Measurements from ENCODE around the gene USP54. TPM values are rescaled to one million over a fixed set of nuclear protein-coding genes. Genes with fewer than 3 reads are reported as not detected.

USP54 gene
- total and polyA plus RNA-seq, 2 of the 13 experiments (the other 11 are each of a cell fraction or from before 2014, with no cell fraction given) = 18.1 to 25.0 TPM

- ChIA-PET POLR2A (no interaction called here), CTCF (ENCODE audit: low intra/inter-chr PET ratio, low total read pairs) (no interaction called here)
- Histone ChIP-seq H4K20me1 (ENCODE audit: insufficient read depth, low read length) (no peaks in the 10 kb centered on the region), H3K27me3 (ENCODE audit: control insufficient read depth in 1 of 2, insufficient read depth in 2 of 2, low read length in 2 of 2) (no peaks in the 10 kb centered on the region), H3K79me2 (ENCODE audit: insufficient read depth, low read length) (no peaks in the 10 kb centered on the region), H3K4me3 (replicated peaks in 1 of 3; ENCODE audit: insufficient read depth in 1 of 3, low read depth in 2 of 3, low read length in 3 of 3) (no peak overlapping the region), H3K36me3 (replicated peaks in 1 of 2; ENCODE audit: control insufficient read depth in 1 of 2, insufficient read depth in 2 of 2, low read length in 2 of 2) (peaks cover 2 to 36% of the 10 kb centered on the region in 2 experiments), H2AFZ (ENCODE audit: low read length) (no peak overlapping the region), H3K4me2 (ENCODE audit: low read depth, low read length) (no peak overlapping the region), H3K9ac (ENCODE audit: insufficient read depth, low read depth, low read length) (no peak overlapping the region), H3K9me3 (ENCODE audit: low read length) (no peaks in the 10 kb centered on the region), H3K27ac (ENCODE audit: extremely low read length, insufficient read depth, low read length) (no peak overlapping the region), H3K4me1 (ENCODE audit: insufficient read depth, low read length) (no peaks in the 10 kb centered on the region)
- DNase-seq (ENCODE audit: low spot score) = no peak
- in situ Hi-C loops (cut with HindIII; ENCODE audit: extremely low pct_ligation_motif_present, low pct_unique_long_range_greater_than_20kb) (no loop called here), intact Hi-C loops (cut with micrococcal nuclease; ENCODE audit: unreplicated experiment) (no loop called here)
- FAIRE-seq = no peak
- TF ChIP-seq ATF7 (IDR thresholded peaks at IDR 0.05) = peak; percentile 48; the same call in 1 of the 2 replicates
- TF ChIP-seq ATF7 (CRISPR knock-in tag; IDR thresholded peaks at IDR 0.05) = no peak
- TF ChIP-seq NFKBIZ (CRISPR knock-in tag; IDR thresholded peaks at IDR 0.05) = no peak
- no peak for ATAC-seq
- no TSS peak for BruUV-seq (replicated peaks)
Measured at GRCh38 chr10:73469579-73469978, 121.6 kb downstream of the USP54 start.

- Histone ChIP-seq H3K4me1 (ENCODE audit: insufficient read depth, low read length) (no peaks in the 10 kb centered on the region), H3K9me3 (ENCODE audit: low read length) (no peaks in the 10 kb centered on the region), H3K27me3 (ENCODE audit: control insufficient read depth in 1 of 2, insufficient read depth in 2 of 2, low read length in 2 of 2) (no peaks in the 10 kb centered on the region), H2AFZ (ENCODE audit: low read length) (no peak overlapping the region), H3K36me3 (replicated peaks in 1 of 2; ENCODE audit: control insufficient read depth in 1 of 2, insufficient read depth in 2 of 2, low read length in 2 of 2) (peaks cover 0 to 30% of the 10 kb centered on the region in 2 experiments), H3K9ac (ENCODE audit: insufficient read depth, low read depth, low read length) (no peak overlapping the region), H4K20me1 (ENCODE audit: insufficient read depth, low read length) (no peaks in the 10 kb centered on the region), H3K79me2 (ENCODE audit: insufficient read depth, low read length) (no peaks in the 10 kb centered on the region), H3K4me3 (replicated peaks in 1 of 3; ENCODE audit: insufficient read depth in 1 of 3, low read depth in 2 of 3, low read length in 3 of 3) (no peak overlapping the region), H3K27ac (ENCODE audit: extremely low read length, insufficient read depth, low read length) (no peak overlapping the region), H3K4me2 (ENCODE audit: low read depth, low read length) (no peak overlapping the region)
- 97% methylated on average over 2 of the region's 2 CpGs for WGBS (ENCODE audit: low lambda C conversion rate)
- no TSS peak for BruUV-seq (replicated peaks)
- ChIA-PET POLR2A (no interaction called here), CTCF (ENCODE audit: low intra/inter-chr PET ratio, low total read pairs) (no interaction called here)
- ATAC-seq (no peak), FAIRE-seq (no peak), DNase-seq (ENCODE audit: low spot score) (no peak)
- in situ Hi-C loops (cut with HindIII; ENCODE audit: extremely low pct_ligation_motif_present, low pct_unique_long_range_greater_than_20kb) = no loop called here
- TF ChIP-seq SOX13 (IDR thresholded peaks at IDR 0.05) = no peak
- TF ChIP-seq SOX13 (CRISPR knock-in tag; conservative IDR thresholded peaks at IDR 0.05 in 1 of 2, IDR thresholded peaks at IDR 0.05 in 1 of 2) = no peak
- TF ChIP-seq ZIK1 (CRISPR knock-in tag; IDR thresholded peaks at IDR 0.05; ENCODE audit: borderline replicate concordance, low read depth) = no peak
- no peak for TF ChIP-seq ZBTB7B (CRISPR knock-in tag; IDR thresholded peaks at IDR 0.05)
- no peak for TF ChIP-seq ZNF34 (CRISPR knock-in tag; IDR thresholded peaks at IDR 0.05; ENCODE audit: borderline replicate concordance)
- TF ChIP-seq ZNF44 (CRISPR knock-in tag; IDR thresholded peaks at IDR 0.05) = no peak
- intact Hi-C loops (cut with micrococcal nuclease; ENCODE audit: unreplicated experiment) = no loop called here
Measured at GRCh38 chr10:73467206-73467605, 123.9 kb downstream of the USP54 start.
